Osteoblast (primary cell): ENCODE data around the gene ITPRID2. TPM values are rescaled to one million over a fixed set of nuclear protein-coding genes. Genes with fewer than 3 reads are reported as not detected.

Source experiments
- DNase-seq: peaks from one replicate; pipeline ENCODE4 v3.0.0; 2011; ENCODE audit warnings: low spot score, mixed read lengths; ENCODE audit not compliant: insufficient read length; ENCODE audit errors: missing footprints
- H2AFZ ChIP-seq: 2 replicates; pipeline ENCODE4 v1.6.0; 2011; ENCODE audit warnings: mild to moderate bottlenecking, low read length
- H3K27ac ChIP-seq: 2 replicates; pipeline ENCODE4 v1.5.1; 2011; ENCODE audit warnings: mild to moderate bottlenecking, low read depth, low read length, moderate library complexity
- H3K27me3 ChIP-seq: 2 replicates; pipeline ENCODE4 v1.6.0; 2012; ENCODE audit warnings: mild to moderate bottlenecking, control low read depth, inconsistent platforms, low read length, moderate library complexity; ENCODE audit not compliant: insufficient read depth
- H3K36me3 ChIP-seq: 2 replicates; pipeline ENCODE4 v1.5.1; 2011; ENCODE audit warnings: mild to moderate bottlenecking, low read length, control low read depth, moderate library complexity; ENCODE audit not compliant: insufficient read depth
- H3K4me1 ChIP-seq: 2 replicates; pipeline ENCODE4 v1.5.1; 2011; ENCODE audit warnings: mild to moderate bottlenecking, low read length, control low read depth, moderate library complexity; ENCODE audit not compliant: insufficient read depth
- H3K4me2 ChIP-seq: 2 replicates; pipeline ENCODE4 v1.6.0; 2011; ENCODE audit warnings: mild to moderate bottlenecking, low read length; ENCODE audit not compliant: insufficient read depth
- H3K4me3 ChIP-seq: fragments of 200-600 bp; sonication (generic); 3 replicates; pipeline ENCODE4 v1.5.1; 2012; ENCODE audit warnings: mild to moderate bottlenecking, low read length, inconsistent platforms; ENCODE audit not compliant: insufficient read depth
- H3K79me2 ChIP-seq: 2 replicates; pipeline ENCODE4 v1.6.0; 2012; ENCODE audit warnings: mild to moderate bottlenecking, low read length, control low read depth, inconsistent platforms; ENCODE audit not compliant: insufficient read depth
- H3K9me3 ChIP-seq: 2 replicates; pipeline ENCODE4 v1.5.1; 2011; ENCODE audit warnings: low read depth, low read length, control low read depth
- H4K20me1 ChIP-seq: 2 replicates; pipeline ENCODE4 v1.6.0; 2012; ENCODE audit warnings: mild to moderate bottlenecking, low read length, control low read depth; ENCODE audit not compliant: insufficient read depth
- total RNA-seq: library from RNA; depleted of rRNA; stranded (reverse); fragments of >200 nt; gene quantifications from 2 replicates; pipeline ENCODE4 v1.2.3, GENCODE V29; 2012
- TF ChIP-seq, protein P1 (sequence below): IDR thresholded peaks from 2 replicates; pipeline ENCODE4 v1.5.1; 2011; ENCODE audit warnings: mild to moderate bottlenecking, low read depth, low read length, moderate library complexity; ENCODE audit errors: extremely low read depth

The ITPRID2 gene
- total RNA-seq, 1 donor: 108 TPM

DNA sequence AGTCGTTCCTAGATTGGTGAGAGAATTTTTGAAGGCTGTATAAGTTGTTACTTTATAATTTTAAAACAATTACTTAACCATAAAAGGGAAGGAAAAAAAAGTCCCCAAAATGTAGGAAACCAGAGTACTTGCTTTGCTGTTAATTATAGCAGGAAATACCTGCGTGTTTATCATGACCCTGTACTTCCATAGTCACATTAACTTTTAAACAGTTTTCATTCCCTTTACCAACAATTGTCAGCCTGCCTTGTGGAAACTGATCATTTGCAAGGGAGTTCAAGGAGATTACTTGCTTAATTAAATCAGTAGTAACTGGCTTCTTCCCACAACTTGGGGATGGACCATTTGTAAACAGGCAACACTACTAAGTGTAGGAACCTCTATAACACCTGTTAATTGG lies 6.4 kb upstream of the ITPRID2 start:
- no peaks in the 10 kb centered on the region for H3K9me3 ChIP-seq
- DNase-seq: no peak
- no peaks in the 10 kb centered on the region for H3K36me3 ChIP-seq
- no peak overlapping the region for H3K4me3 ChIP-seq
- H3K27ac ChIP-seq: no peak overlapping the region
- H4K20me1 ChIP-seq: no peaks in the 10 kb centered on the region
- H3K79me2 ChIP-seq: no peaks in the 10 kb centered on the region
- TF ChIP-seq, protein P1, sequence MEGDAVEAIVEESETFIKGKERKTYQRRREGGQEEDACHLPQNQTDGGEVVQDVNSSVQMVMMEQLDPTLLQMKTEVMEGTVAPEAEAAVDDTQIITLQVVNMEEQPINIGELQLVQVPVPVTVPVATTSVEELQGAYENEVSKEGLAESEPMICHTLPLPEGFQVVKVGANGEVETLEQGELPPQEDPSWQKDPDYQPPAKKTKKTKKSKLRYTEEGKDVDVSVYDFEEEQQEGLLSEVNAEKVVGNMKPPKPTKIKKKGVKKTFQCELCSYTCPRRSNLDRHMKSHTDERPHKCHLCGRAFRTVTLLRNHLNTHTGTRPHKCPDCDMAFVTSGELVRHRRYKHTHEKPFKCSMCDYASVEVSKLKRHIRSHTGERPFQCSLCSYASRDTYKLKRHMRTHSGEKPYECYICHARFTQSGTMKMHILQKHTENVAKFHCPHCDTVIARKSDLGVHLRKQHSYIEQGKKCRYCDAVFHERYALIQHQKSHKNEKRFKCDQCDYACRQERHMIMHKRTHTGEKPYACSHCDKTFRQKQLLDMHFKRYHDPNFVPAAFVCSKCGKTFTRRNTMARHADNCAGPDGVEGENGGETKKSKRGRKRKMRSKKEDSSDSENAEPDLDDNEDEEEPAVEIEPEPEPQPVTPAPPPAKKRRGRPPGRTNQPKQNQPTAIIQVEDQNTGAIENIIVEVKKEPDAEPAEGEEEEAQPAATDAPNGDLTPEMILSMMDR: no peak
- no peak overlapping the region for H3K4me2 ChIP-seq
- H3K4me1 ChIP-seq: peaks cover 7% of the 10 kb centered on the region
- H2AFZ ChIP-seq: no peak overlapping the region
- no peaks in the 10 kb centered on the region for H3K27me3 ChIP-seq

DNA sequence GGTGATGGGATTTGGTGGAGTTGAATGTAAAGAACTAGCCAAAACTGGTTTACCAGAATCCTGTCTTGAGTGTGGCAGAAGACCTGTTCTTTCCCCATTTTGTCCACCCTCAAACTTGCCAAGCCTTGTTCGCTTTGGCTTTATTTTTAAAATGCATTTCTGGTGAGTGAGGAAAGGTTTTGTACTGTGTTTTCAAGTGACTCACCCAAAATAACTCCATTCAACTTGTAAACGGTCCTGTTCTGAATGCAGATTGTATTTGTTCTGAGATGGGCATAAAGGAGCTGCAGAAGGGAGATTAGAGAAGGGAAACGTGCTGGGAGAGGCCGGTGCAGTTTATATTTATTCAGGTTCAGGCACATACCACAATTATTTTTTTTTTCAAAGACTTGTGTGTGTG lies 5.3 kb upstream of the ITPRID2 start:
- Histone ChIP-seq H3K36me3 (no peaks in the 10 kb centered on the region), H3K4me2 (peak overlapping the region; percentile 4), H4K20me1 (no peaks in the 10 kb centered on the region), H3K4me3 (no peak overlapping the region), H3K79me2 (no peaks in the 10 kb centered on the region), H2AFZ (peak overlapping the region; percentile 13), H3K4me1 (peaks cover 7% of the 10 kb centered on the region), H3K9me3 (no peaks in the 10 kb centered on the region), H3K27me3 (no peaks in the 10 kb centered on the region), H3K27ac (no peak overlapping the region)
- DNase-seq: peak; percentile 72
- TF ChIP-seq, protein P1: no peak

DNA sequence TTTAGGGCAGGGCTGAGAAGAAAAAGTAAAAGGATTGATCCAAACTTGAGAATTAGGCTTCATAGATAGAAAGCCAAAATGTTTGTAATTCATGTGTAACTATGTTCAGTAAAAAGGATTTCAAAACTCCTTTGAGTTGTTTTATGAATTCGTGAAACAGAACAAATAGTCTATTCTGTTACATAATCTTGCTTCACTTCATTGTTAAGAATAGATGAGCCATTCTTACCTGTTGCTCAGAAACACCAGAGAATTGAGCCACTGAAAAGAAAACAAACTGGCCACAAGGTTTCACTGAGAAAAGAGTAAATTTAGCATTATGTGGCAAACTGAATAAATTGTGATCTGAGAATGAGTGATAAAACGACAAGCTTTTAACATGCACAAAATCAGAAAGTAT lies 4.5 kb upstream of the ITPRID2 start:
- Histone ChIP-seq H3K79me2 (peaks cover 2% of the 10 kb centered on the region), H3K36me3 (no peaks in the 10 kb centered on the region), H3K4me3 (no peak overlapping the region), H3K27me3 (no peaks in the 10 kb centered on the region), H3K27ac (no peak overlapping the region), H3K9me3 (no peaks in the 10 kb centered on the region), H2AFZ (no peak overlapping the region), H3K4me2 (no peak overlapping the region), H3K4me1 (peaks cover 7% of the 10 kb centered on the region), H4K20me1 (no peaks in the 10 kb centered on the region)
- DNase-seq: no peak
- TF ChIP-seq, protein P1: no peak

DNA sequence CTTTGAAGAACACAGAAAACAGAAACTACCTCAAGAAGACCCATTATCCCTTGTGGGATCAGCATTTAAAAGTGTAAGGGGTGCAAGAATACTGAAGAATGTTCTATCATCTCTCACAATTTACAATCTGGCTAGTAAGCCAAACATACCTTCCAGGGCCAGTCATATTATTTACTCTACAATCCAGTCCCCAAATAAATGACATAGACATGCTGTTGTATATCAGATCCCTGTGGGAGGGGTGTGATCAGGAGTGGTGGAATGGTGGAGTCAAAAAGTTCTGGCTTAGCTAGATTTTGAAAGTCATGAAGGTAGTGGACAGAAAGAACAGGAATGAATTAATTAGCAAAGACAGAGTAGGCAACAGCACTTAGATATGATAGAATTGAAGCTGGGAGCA lies 1.8 kb upstream of the ITPRID2 start:
- Histone ChIP-seq H3K4me2 (no peak overlapping the region), H3K4me1 (peaks cover 21% of the 10 kb centered on the region), H3K36me3 (peaks cover 4% of the 10 kb centered on the region), H4K20me1 (no peaks in the 10 kb centered on the region), H3K4me3 (no peak overlapping the region), H3K27ac (no peak overlapping the region), H2AFZ (no peak overlapping the region), H3K9me3 (no peaks in the 10 kb centered on the region), H3K79me2 (peaks cover 29% of the 10 kb centered on the region), H3K27me3 (no peaks in the 10 kb centered on the region)
- DNase-seq: no peak
- TF ChIP-seq, protein P1: no peak
